ENCODE measurements around the gene PSORS1C2. TPM values are rescaled to one million over a fixed set of nuclear protein-coding genes. Genes with fewer than 3 reads are reported as not detected.

PSORS1C2 gene
- total and polyA plus RNA-seq, 2 donors (not counting 1 experiment from before 2014, with no cell fraction given), result not detected

DNA sequence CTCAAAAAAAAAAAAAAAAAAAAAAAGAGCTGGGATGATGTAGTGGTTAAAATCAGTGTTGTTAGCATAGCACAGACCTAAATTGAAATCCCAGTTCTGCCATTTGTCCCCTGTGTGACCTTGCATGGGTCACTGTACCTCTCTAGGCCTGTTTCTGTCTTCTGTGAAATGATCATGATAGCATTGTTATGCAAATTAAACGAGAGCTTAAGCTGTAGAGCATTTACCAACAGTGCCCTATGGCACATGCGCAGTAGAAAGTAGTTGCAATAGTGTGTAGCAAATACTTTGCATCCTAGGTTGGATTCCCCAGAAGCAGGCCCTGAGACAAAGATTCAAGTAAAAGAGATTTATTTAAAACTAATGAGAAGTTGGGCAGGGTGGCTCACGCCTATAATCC lies 7.3 kb downstream of the PSORS1C2 start:
- H3K27ac ChIP-seq (ENCODE audit: insufficient read depth, low read length), result no peak overlapping the region
- no peaks in the 10 kb centered on the region for H3K36me3 ChIP-seq (ENCODE audit: control insufficient read depth, insufficient read depth, low read length)
- no peak overlapping the region for H3K9ac ChIP-seq (ENCODE audit: insufficient read depth, low read length)
- H3K4me3 ChIP-seq (replicated peaks in 1 of 4; ENCODE audit: control extremely low read depth in 1 of 4, insufficient read depth in 1 of 4, low read depth in 3 of 4, low read length in 4 of 4), result no peak overlapping the region
- no peaks in the 10 kb centered on the region for H3K9me3 ChIP-seq (ENCODE audit: control insufficient read depth, insufficient read depth, low read depth, low read length)
- no peaks in the 10 kb centered on the region for H3K79me2 ChIP-seq (ENCODE audit: control insufficient read depth, insufficient read depth, low read length)
- no peaks in the 10 kb centered on the region for H4K20me1 ChIP-seq (ENCODE audit: control insufficient read depth, extremely low read depth, insufficient read depth, low read length)
- TF ChIP-seq EZH2 (IDR thresholded peaks at IDR 0.05; ENCODE audit: low read length, missing control alignments), result no peak
- no peak for DNase-seq (ENCODE audit: low read depth in 2 of 2)
- H3K27me3 ChIP-seq (ENCODE audit: control insufficient read depth, insufficient read depth, low read length), result peaks cover 6% of the 10 kb centered on the region
- H3K4me2 ChIP-seq (ENCODE audit: extremely low read depth, insufficient read depth, low read length), result no peak overlapping the region
- no peak overlapping the region for H2AFZ ChIP-seq (ENCODE audit: low read length)
- H3K4me1 ChIP-seq (ENCODE audit: control insufficient read depth, extremely low read depth, insufficient read depth, low read length), result no peaks in the 10 kb centered on the region

DNA sequence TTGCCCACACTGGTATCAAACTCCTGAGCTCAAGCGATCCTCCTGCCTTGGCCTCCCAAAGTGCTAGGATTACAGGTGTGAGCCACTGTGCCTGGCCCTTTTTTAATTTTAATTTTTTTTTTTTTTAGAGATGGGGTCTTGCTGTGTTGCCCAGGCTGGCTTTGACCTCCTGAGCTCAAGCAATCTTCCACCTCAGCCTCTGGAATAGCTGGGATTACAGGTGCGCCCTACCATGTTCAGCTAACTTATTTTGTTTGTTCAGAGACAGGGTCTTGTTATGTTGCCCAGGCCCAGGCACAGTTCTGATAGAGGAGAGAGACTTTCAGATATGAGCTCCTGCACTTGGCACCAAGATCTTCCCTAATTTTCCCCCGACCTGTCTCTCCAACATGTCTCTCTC lies 8.1 kb downstream of the PSORS1C2 start:
- H3K4me3 ChIP-seq (replicated peaks in 1 of 4; ENCODE audit: control extremely low read depth in 1 of 4, insufficient read depth in 1 of 4, low read depth in 3 of 4, low read length in 4 of 4), result no peak overlapping the region
- peaks cover 9% of the 10 kb centered on the region for H3K27me3 ChIP-seq (ENCODE audit: control insufficient read depth, insufficient read depth, low read length)
- H2AFZ ChIP-seq (ENCODE audit: low read length), result no peak overlapping the region
- H3K9ac ChIP-seq (ENCODE audit: insufficient read depth, low read length), result no peak overlapping the region
- H3K36me3 ChIP-seq (ENCODE audit: control insufficient read depth, insufficient read depth, low read length), result no peaks in the 10 kb centered on the region
- no peaks in the 10 kb centered on the region for H3K9me3 ChIP-seq (ENCODE audit: control insufficient read depth, insufficient read depth, low read depth, low read length)
- TF ChIP-seq EZH2 (IDR thresholded peaks at IDR 0.05; ENCODE audit: low read length, missing control alignments), result no peak
- TF ChIP-seq, protein P1, sequence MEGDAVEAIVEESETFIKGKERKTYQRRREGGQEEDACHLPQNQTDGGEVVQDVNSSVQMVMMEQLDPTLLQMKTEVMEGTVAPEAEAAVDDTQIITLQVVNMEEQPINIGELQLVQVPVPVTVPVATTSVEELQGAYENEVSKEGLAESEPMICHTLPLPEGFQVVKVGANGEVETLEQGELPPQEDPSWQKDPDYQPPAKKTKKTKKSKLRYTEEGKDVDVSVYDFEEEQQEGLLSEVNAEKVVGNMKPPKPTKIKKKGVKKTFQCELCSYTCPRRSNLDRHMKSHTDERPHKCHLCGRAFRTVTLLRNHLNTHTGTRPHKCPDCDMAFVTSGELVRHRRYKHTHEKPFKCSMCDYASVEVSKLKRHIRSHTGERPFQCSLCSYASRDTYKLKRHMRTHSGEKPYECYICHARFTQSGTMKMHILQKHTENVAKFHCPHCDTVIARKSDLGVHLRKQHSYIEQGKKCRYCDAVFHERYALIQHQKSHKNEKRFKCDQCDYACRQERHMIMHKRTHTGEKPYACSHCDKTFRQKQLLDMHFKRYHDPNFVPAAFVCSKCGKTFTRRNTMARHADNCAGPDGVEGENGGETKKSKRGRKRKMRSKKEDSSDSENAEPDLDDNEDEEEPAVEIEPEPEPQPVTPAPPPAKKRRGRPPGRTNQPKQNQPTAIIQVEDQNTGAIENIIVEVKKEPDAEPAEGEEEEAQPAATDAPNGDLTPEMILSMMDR (conservative IDR thresholded peaks at IDR 0.05 in 1 of 2, IDR thresholded peaks at IDR 0.05 in 1 of 2; ENCODE audit: low read depth in 1 of 2, low read length in 2 of 2), result no peak
- H3K27ac ChIP-seq (ENCODE audit: insufficient read depth, low read length), result no peak overlapping the region
- H3K4me1 ChIP-seq (ENCODE audit: control insufficient read depth, extremely low read depth, insufficient read depth, low read length), result peaks cover 2% of the 10 kb centered on the region
- DNase-seq (ENCODE audit: low read depth in 2 of 2), result no peak
- no peaks in the 10 kb centered on the region for H4K20me1 ChIP-seq (ENCODE audit: control insufficient read depth, extremely low read depth, insufficient read depth, low read length)
- H3K4me2 ChIP-seq (ENCODE audit: extremely low read depth, insufficient read depth, low read length), result no peak overlapping the region
- H3K79me2 ChIP-seq (ENCODE audit: control insufficient read depth, insufficient read depth, low read length), result no peaks in the 10 kb centered on the region

DNA sequence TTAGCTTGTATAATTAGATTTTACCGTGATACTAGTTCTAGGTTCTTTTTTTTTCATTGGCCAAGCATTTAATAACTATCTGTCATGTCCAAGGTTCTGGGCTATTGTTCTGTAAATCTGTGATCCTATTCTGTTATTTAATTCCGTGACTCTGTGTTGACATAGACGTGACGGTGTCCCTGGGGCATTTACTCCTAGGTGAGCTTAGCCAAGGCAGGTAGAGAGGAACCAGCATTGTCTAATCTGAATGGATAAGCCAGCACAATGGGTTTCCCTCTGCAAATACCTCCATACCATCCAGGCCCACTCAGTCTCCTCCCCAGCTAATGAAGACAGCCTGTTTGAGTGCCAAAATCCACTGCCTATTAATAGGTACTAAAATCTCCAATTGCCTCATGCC lies 9.7 kb downstream of the PSORS1C2 start:
- TF ChIP-seq, protein P1 (conservative IDR thresholded peaks at IDR 0.05 in 1 of 2, IDR thresholded peaks at IDR 0.05 in 1 of 2; ENCODE audit: low read depth in 1 of 2, low read length in 2 of 2), result no peak
- TF ChIP-seq EZH2 (IDR thresholded peaks at IDR 0.05; ENCODE audit: low read length, missing control alignments), result no peak
- Histone ChIP-seq H3K4me2 (ENCODE audit: extremely low read depth, insufficient read depth, low read length) (no peak overlapping the region), H3K9me3 (ENCODE audit: control insufficient read depth, insufficient read depth, low read depth, low read length) (no peaks in the 10 kb centered on the region), H3K9ac (ENCODE audit: insufficient read depth, low read length) (no peak overlapping the region), H3K79me2 (ENCODE audit: control insufficient read depth, insufficient read depth, low read length) (no peaks in the 10 kb centered on the region), H2AFZ (ENCODE audit: low read length) (no peak overlapping the region), H3K27ac (ENCODE audit: insufficient read depth, low read length) (no peak overlapping the region), H3K27me3 (ENCODE audit: control insufficient read depth, insufficient read depth, low read length) (peaks cover 9% of the 10 kb centered on the region), H3K4me1 (ENCODE audit: control insufficient read depth, extremely low read depth, insufficient read depth, low read length) (peaks cover 2% of the 10 kb centered on the region), H3K4me3 (replicated peaks in 1 of 4; ENCODE audit: control extremely low read depth in 1 of 4, insufficient read depth in 1 of 4, low read depth in 3 of 4, low read length in 4 of 4) (no peak overlapping the region), H4K20me1 (ENCODE audit: control insufficient read depth, extremely low read depth, insufficient read depth, low read length) (no peaks in the 10 kb centered on the region), H3K36me3 (ENCODE audit: control insufficient read depth, insufficient read depth, low read length) (no peaks in the 10 kb centered on the region)
- no peak for DNase-seq (ENCODE audit: low read depth in 2 of 2)

Measured in fibroblast of lung (primary cell).